ENCODE measurements around the gene ANKRD16. TPM values are rescaled to one million over a fixed set of nuclear protein-coding genes. Genes with fewer than 3 reads are reported as not detected.

The ANKRD16 gene
- total RNA-seq, 1 experiment from 2014 or later, result 9.9 TPM

GRCh38 chr10:5895365-5895764 is 5.7 kb upstream of the ANKRD16 start:
- Mint-ChIP-seq H3K9me3 (ENCODE audit: unreplicated experiment) (no peaks in the 10 kb centered on the region), H3K36me3 (ENCODE audit: insufficient read depth, unreplicated experiment) (peaks cover 24% of the 10 kb centered on the region), H3K4me1 (ENCODE audit: insufficient read depth, unreplicated experiment) (peaks cover 23% of the 10 kb centered on the region), H3K27ac (ENCODE audit: low read depth, unreplicated experiment) (no peak overlapping the region), H3K4me3 (ENCODE audit: unreplicated experiment) (no peak overlapping the region), H3K27me3 (ENCODE audit: insufficient read depth, unreplicated experiment) (no peaks in the 10 kb centered on the region)
- POLR2A ChIA-PET, result interaction anchor here (0.7 kb wide), 2 partner anchors 30 to 32 kb away, joined by 3 to 4 read pairs; no protein-coding TSS in a partner anchor
- TF ChIP-seq CTCF (IDR thresholded peaks at IDR 0.05; ENCODE audit: unreplicated experiment), result no peak
- DNase-seq (ENCODE audit: unreplicated experiment), result no peak
- CTCF ChIA-PET, result no interaction called here
- intact Hi-C loops (cut with micrococcal nuclease), result no loop called here
- no TSS peak for BruUV-seq (replicated peaks)

GRCh38 chr10:5894873-5895272 is 5.2 kb upstream of the ANKRD16 start:
- Mint-ChIP-seq H3K9me3 (ENCODE audit: unreplicated experiment) (no peaks in the 10 kb centered on the region), H3K4me3 (ENCODE audit: unreplicated experiment) (no peak overlapping the region), H3K27me3 (ENCODE audit: insufficient read depth, unreplicated experiment) (no peaks in the 10 kb centered on the region), H3K36me3 (ENCODE audit: insufficient read depth, unreplicated experiment) (peaks cover 27% of the 10 kb centered on the region), H3K27ac (ENCODE audit: low read depth, unreplicated experiment) (no peak overlapping the region), H3K4me1 (ENCODE audit: insufficient read depth, unreplicated experiment) (peaks cover 23% of the 10 kb centered on the region)
- no TSS peak for BruUV-seq (replicated peaks)
- POLR2A ChIA-PET, result interaction anchor here (0.7 kb wide), 1 partner anchor 31 kb away, joined by 3 read pairs; no protein-coding TSS in a partner anchor
- intact Hi-C loops (cut with micrococcal nuclease), result no loop called here
- no peak for TF ChIP-seq CTCF (IDR thresholded peaks at IDR 0.05; ENCODE audit: unreplicated experiment)
- CTCF ChIA-PET, result interaction anchor here (0.6 kb wide), 1 partner anchor 59 kb away, joined by 3 read pairs; no protein-coding TSS in a partner anchor
- no peak for DNase-seq (ENCODE audit: unreplicated experiment)

GRCh38 chr10:5894403-5894802 is 4.7 kb upstream of the ANKRD16 start:
- Mint-ChIP-seq H3K4me3 (ENCODE audit: unreplicated experiment) (no peak overlapping the region), H3K9me3 (ENCODE audit: unreplicated experiment) (no peaks in the 10 kb centered on the region), H3K36me3 (ENCODE audit: insufficient read depth, unreplicated experiment) (peaks cover 31% of the 10 kb centered on the region), H3K27ac (ENCODE audit: low read depth, unreplicated experiment) (no peak overlapping the region), H3K4me1 (ENCODE audit: insufficient read depth, unreplicated experiment) (peaks cover 23% of the 10 kb centered on the region), H3K27me3 (ENCODE audit: insufficient read depth, unreplicated experiment) (no peaks in the 10 kb centered on the region)
- no peak for TF ChIP-seq CTCF (IDR thresholded peaks at IDR 0.05; ENCODE audit: unreplicated experiment)
- ChIA-PET POLR2A (interaction anchor here (1.0 to 1.1 kb wide), 2 partner anchors 34 to 84 kb away, joined by 3 read pairs; no protein-coding TSS in a partner anchor), CTCF (interaction anchor here (0.6 to 1.0 kb wide), 3 partner anchors 59 to 208 kb away, joined by 3 to 4 read pairs (median 3); no protein-coding TSS in a partner anchor)
- BruUV-seq (replicated peaks), result no TSS peak
- no peak for DNase-seq (ENCODE audit: unreplicated experiment)
- intact Hi-C loops (cut with micrococcal nuclease), result no loop called here

DNA sequence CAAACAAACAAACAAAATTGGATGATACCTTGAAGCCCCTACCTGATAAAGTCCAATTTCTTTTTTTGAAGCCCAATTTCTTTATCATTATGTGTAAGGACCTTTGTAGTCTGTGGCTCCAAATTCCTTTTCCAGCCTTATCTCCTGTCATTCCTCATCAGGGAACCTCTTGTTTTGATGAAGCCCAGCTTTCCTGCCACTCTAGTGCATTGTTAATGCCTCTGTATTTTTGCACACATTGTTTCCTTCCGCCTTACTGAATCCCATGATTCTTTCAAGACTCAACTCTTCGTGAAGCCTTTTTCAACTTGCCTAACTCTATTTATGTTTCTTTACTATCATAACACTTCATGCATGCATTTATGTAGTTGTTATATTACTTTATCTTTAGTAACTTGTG is 3.6 kb upstream of the ANKRD16 start:
- BruUV-seq (replicated peaks), result no TSS peak
- intact Hi-C loops (cut with micrococcal nuclease), result no loop called here
- TF ChIP-seq CTCF (IDR thresholded peaks at IDR 0.05; ENCODE audit: unreplicated experiment), result no peak
- no peak for DNase-seq (ENCODE audit: unreplicated experiment)
- Mint-ChIP-seq H3K4me1 (ENCODE audit: insufficient read depth, unreplicated experiment) (peaks cover 27% of the 10 kb centered on the region), H3K36me3 (ENCODE audit: insufficient read depth, unreplicated experiment) (peaks cover 31% of the 10 kb centered on the region), H3K27me3 (ENCODE audit: insufficient read depth, unreplicated experiment) (no peaks in the 10 kb centered on the region), H3K9me3 (ENCODE audit: unreplicated experiment) (no peaks in the 10 kb centered on the region), H3K4me3 (ENCODE audit: unreplicated experiment) (no peak overlapping the region), H3K27ac (ENCODE audit: low read depth, unreplicated experiment) (no peak overlapping the region)
- ChIA-PET CTCF (interaction anchor here (1.0 kb wide), 1 partner anchor 83 kb away, joined by 3 read pairs; no protein-coding TSS in a partner anchor), POLR2A (interaction anchor here (1.0 to 1.1 kb wide), 3 partner anchors 35 to 85 kb away, joined by 3 to 6 read pairs (median 3); no protein-coding TSS in a partner anchor)

Data from MCF 10A (cell line).